Thyroid gland (tissue), 4 donors: ENCODE data around the gene GP1BA.

Experiments used
- POLR2A ChIP-seq, 2 donors: fragments of 450-650 bp; IDR thresholded peaks; one replicate each; pipeline ENCODE4 v1.6.1; 2017; ENCODE audit warnings: antibody characterized with exemption in 2 of 2, mild to moderate bottlenecking in 2 of 2, moderate library complexity in 1 of 2
- TF ChIP-seq, protein P1 (sequence below), 6 experiments: fragments of 200-600 bp in 3 of 6; fragments of 450-650 bp in 3 of 6; sonication (generic) in 3 of 6; IDR thresholded peaks; one replicate each; pipeline ENCODE4 v1.5.1; 2016 to 2019; ENCODE audit warnings: antibody characterized with exemption in 6 of 6, mild to moderate bottlenecking in 2 of 6, inconsistent platforms in 1 of 6, moderate library complexity in 1 of 6

DNA sequence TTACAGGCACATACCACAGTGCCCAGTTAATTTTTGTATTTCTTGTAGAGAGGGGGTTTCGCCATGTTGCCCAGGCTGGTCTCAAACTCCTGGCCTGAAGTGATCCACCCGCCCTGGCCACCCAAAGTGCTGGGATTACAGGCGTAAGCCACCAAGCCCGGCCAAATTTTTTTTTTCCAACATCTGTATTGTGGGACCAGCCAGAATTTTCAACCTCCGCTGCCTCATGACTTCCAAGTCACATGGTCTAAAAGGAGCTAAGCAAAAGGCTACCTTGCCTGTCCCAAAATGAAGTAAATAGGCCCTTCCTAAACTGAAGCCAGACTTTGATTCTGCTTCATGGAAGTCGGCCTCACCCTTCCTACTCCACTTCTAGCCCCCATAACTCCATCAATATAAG, 39.7 kb downstream of the GP1BA start:
- TF ChIP-seq, protein P1, sequence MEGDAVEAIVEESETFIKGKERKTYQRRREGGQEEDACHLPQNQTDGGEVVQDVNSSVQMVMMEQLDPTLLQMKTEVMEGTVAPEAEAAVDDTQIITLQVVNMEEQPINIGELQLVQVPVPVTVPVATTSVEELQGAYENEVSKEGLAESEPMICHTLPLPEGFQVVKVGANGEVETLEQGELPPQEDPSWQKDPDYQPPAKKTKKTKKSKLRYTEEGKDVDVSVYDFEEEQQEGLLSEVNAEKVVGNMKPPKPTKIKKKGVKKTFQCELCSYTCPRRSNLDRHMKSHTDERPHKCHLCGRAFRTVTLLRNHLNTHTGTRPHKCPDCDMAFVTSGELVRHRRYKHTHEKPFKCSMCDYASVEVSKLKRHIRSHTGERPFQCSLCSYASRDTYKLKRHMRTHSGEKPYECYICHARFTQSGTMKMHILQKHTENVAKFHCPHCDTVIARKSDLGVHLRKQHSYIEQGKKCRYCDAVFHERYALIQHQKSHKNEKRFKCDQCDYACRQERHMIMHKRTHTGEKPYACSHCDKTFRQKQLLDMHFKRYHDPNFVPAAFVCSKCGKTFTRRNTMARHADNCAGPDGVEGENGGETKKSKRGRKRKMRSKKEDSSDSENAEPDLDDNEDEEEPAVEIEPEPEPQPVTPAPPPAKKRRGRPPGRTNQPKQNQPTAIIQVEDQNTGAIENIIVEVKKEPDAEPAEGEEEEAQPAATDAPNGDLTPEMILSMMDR (IDR thresholded peaks at IDR 0.05): no peak
- no peak for TF ChIP-seq POLR2A (IDR thresholded peaks at IDR 0.05)
